ENCODE measurements around the gene C17orf78. TPM values are rescaled to one million over a fixed set of nuclear protein-coding genes. Genes with fewer than 3 reads are reported as not detected.
"Not testable (repeated sequence)": the region's sequence is repeated elsewhere in the genome, so short reads cannot be mapped to it uniquely, and the experiment has no call there.

Gene C17orf78
- total RNA-seq: not detected
- under 1 TPM in 1 of 4 donors, not detected in 3; 0.09 TPM for polyA plus RNA-seq

- Histone ChIP-seq H3K27me3 (ENCODE audit: control insufficient read depth, insufficient read depth, low read length) (no peaks in the 10 kb centered on the region), H3K4me1 (ENCODE audit: control insufficient read depth, insufficient read depth, low read length, poor library complexity, severe bottlenecking) (peaks cover 5% of the 10 kb centered on the region), H3K4me3 (ENCODE audit: low read depth, low read length) (no peak within 1 kb of the TSS), H3K27ac (ENCODE audit: insufficient read depth, low read length, poor library complexity, severe bottlenecking) (no peak within 1 kb of the TSS), H3K9me3 (ENCODE audit: control insufficient read depth in 2 of 2, low read length in 2 of 2) (no peaks in the 10 kb centered on the region), H3K36me3 (ENCODE audit: control insufficient read depth, insufficient read depth, low read length) (no peaks in the 10 kb centered on the region)
- H3K27ac Mint-ChIP-seq: no peak within 1 kb of the TSS
- no peaks in the 10 kb centered on the region for H3K27me3 Mint-ChIP-seq
- peaks cover 0 to 6% (median 6%) of the 10 kb centered on the region in 4 donors for H3K4me1 Mint-ChIP-seq
- no peaks in the 10 kb centered on the region for H3K9me3 Mint-ChIP-seq
- no peak for ATAC-seq (ENCODE audit: low read depth in 2 of 2)
- DNase-seq: no peak
- no peaks in the 10 kb centered on the region for H3K36me3 Mint-ChIP-seq
- H3K4me3 Mint-ChIP-seq: no peak within 1 kb of the TSS
Measured at GRCh38 chr17:37375706-37376105, at the start of gene C17orf78. TSS of gene C17orf78 (plus strand) at chr17:37375985. CDS start at chr17:37376093, 108 bp downstream.

DNA sequence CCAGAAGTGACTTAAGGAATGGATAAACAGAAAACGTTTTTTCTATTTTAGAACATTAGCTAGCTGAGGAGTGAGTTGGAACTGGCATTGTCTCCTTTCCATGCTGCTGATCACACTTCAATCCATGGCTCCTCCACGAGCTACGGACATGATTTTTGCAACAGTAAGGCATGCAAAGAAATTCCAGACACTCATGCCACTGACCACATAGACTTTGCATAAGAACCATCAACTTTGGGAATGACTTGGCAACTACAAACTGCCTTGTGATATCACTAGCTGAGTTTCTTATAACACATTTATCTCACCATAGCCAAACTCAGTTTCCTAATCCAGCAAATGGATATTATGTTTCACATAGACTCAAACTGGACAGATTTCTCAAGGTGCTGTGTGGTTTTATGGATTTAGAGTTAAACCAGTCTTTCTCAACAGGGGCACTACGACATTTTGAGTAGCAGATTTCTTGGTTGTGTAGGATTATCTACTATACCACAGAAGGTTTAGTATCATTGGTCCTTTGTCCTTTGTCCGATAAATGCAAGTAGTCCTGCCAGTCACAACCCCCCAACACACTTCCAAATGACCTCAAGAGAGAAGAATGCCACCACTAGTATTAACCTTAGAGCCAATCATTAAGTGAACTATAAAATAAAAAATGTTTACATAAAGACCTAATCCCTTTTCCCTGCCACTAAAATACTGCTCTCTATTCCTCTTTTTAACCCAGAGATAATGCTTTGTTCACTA lies 48.3 kb upstream of the C17orf78 start:
- Mint-ChIP-seq H3K4me1 (peaks cover 0 to 4% (median 0%) of the 10 kb centered on the region in 4 donors), H3K27ac (peak overlapping the region in 1 of 3 donors; percentile 52), H3K4me3 (no peak overlapping the region), H3K36me3 (peaks cover 29% of the 10 kb centered on the region), H3K9me3 (no peaks in the 10 kb centered on the region), H3K27me3 (no peaks in the 10 kb centered on the region)
- no peaks in the 10 kb centered on the region for H3K9me3 ChIP-seq (ENCODE audit: control insufficient read depth in 2 of 2, low read length in 2 of 2)
- ATAC-seq (ENCODE audit: low read depth in 2 of 2) (no peak), DNase-seq (no peak)
- no peak overlapping the region for H3K4me3 ChIP-seq (ENCODE audit: low read depth, low read length)
- no peaks in the 10 kb centered on the region for H3K27me3 ChIP-seq (ENCODE audit: control insufficient read depth, insufficient read depth, low read length)
- no peak overlapping the region for H3K27ac ChIP-seq (ENCODE audit: insufficient read depth, low read length, poor library complexity, severe bottlenecking)
- no peaks in the 10 kb centered on the region for H3K4me1 ChIP-seq (ENCODE audit: control insufficient read depth, insufficient read depth, low read length, poor library complexity, severe bottlenecking)
- peaks cover 13% of the 10 kb centered on the region for H3K36me3 ChIP-seq (ENCODE audit: control insufficient read depth, insufficient read depth, low read length)

- H3K27ac Mint-ChIP-seq: no peak overlapping the region
- Histone ChIP-seq H3K9me3 (ENCODE audit: control insufficient read depth in 2 of 2, low read length in 2 of 2) (no peaks in the 10 kb centered on the region), H3K27me3 (ENCODE audit: control insufficient read depth, insufficient read depth, low read length) (no peaks in the 10 kb centered on the region), H3K27ac (ENCODE audit: insufficient read depth, low read length, poor library complexity, severe bottlenecking) (no peak overlapping the region), H3K4me3 (ENCODE audit: low read depth, low read length) (no peak overlapping the region), H3K4me1 (ENCODE audit: control insufficient read depth, insufficient read depth, low read length, poor library complexity, severe bottlenecking) (no peaks in the 10 kb centered on the region), H3K36me3 (ENCODE audit: control insufficient read depth, insufficient read depth, low read length) (peaks cover 2% of the 10 kb centered on the region)
- no peaks in the 10 kb centered on the region for H3K27me3 Mint-ChIP-seq
- H3K36me3 Mint-ChIP-seq: peaks cover 17% of the 10 kb centered on the region
- H3K4me1 Mint-ChIP-seq: peaks cover 0 to 6% (median 3%) of the 10 kb centered on the region in 4 donors
- no peaks in the 10 kb centered on the region for H3K9me3 Mint-ChIP-seq
- H3K4me3 Mint-ChIP-seq: no peak overlapping the region
- ATAC-seq (ENCODE audit: low read depth in 2 of 2) (no peak), DNase-seq (no peak)
Measured at GRCh38 chr17:37338847-37339246, 36.9 kb upstream of the C17orf78 start.

- no peaks in the 10 kb centered on the region for H3K9me3 ChIP-seq (ENCODE audit: control insufficient read depth in 2 of 2, low read length in 2 of 2)
- DNase-seq (no peak), ATAC-seq (ENCODE audit: low read depth in 2 of 2) (no peak)
- Mint-ChIP-seq H3K9me3 (no peaks in the 10 kb centered on the region), H3K27me3 (no peaks in the 10 kb centered on the region), H3K4me1 (peaks cover 0 to 6% (median 3%) of the 10 kb centered on the region in 4 donors), H3K27ac (no peak overlapping the region), H3K4me3 (no peak overlapping the region), H3K36me3 (peaks cover 14% of the 10 kb centered on the region)
- H3K27me3 ChIP-seq (ENCODE audit: control insufficient read depth, insufficient read depth, low read length): no peaks in the 10 kb centered on the region
- no peaks in the 10 kb centered on the region for H3K4me1 ChIP-seq (ENCODE audit: control insufficient read depth, insufficient read depth, low read length, poor library complexity, severe bottlenecking)
- no peak overlapping the region for H3K27ac ChIP-seq (ENCODE audit: insufficient read depth, low read length, poor library complexity, severe bottlenecking)
- H3K4me3 ChIP-seq (ENCODE audit: low read depth, low read length): no peak overlapping the region
- peaks cover 2% of the 10 kb centered on the region for H3K36me3 ChIP-seq (ENCODE audit: control insufficient read depth, insufficient read depth, low read length)
Measured at GRCh38 chr17:37339321-37339720, 36.5 kb upstream of the C17orf78 start.

- no peak overlapping the region for H3K27ac Mint-ChIP-seq
- ATAC-seq (ENCODE audit: low read depth in 2 of 2) (no peak), DNase-seq (no peak)
- H3K4me1 Mint-ChIP-seq: peaks cover 2 to 13% (median 6%) of the 10 kb centered on the region in 4 donors
- Histone ChIP-seq H3K27me3 (ENCODE audit: control insufficient read depth, insufficient read depth, low read length) (no peaks in the 10 kb centered on the region), H3K9me3 (ENCODE audit: control insufficient read depth in 2 of 2, low read length in 2 of 2) (no peaks in the 10 kb centered on the region), H3K4me1 (ENCODE audit: control insufficient read depth, insufficient read depth, low read length, poor library complexity, severe bottlenecking) (no peaks in the 10 kb centered on the region), H3K36me3 (ENCODE audit: control insufficient read depth, insufficient read depth, low read length) (peaks cover 2% of the 10 kb centered on the region), H3K4me3 (ENCODE audit: low read depth, low read length) (no peak overlapping the region), H3K27ac (ENCODE audit: insufficient read depth, low read length, poor library complexity, severe bottlenecking) (no peak overlapping the region)
- H3K27me3 Mint-ChIP-seq: no peaks in the 10 kb centered on the region
- H3K9me3 Mint-ChIP-seq: no peaks in the 10 kb centered on the region
- no peak overlapping the region for H3K4me3 Mint-ChIP-seq
- peaks cover 24% of the 10 kb centered on the region for H3K36me3 Mint-ChIP-seq
Measured at GRCh38 chr17:37340804-37341203, 35.0 kb upstream of the C17orf78 start.

GRCh38 chr17:37342589-37342988 lies 33.2 kb upstream of the C17orf78 start:
- Histone ChIP-seq H3K9me3 (ENCODE audit: control insufficient read depth in 2 of 2, low read length in 2 of 2) (no peaks in the 10 kb centered on the region), H3K27me3 (ENCODE audit: control insufficient read depth, insufficient read depth, low read length) (no peaks in the 10 kb centered on the region), H3K27ac (ENCODE audit: insufficient read depth, low read length, poor library complexity, severe bottlenecking) (no peak overlapping the region), H3K4me3 (ENCODE audit: low read depth, low read length) (no peak overlapping the region), H3K36me3 (ENCODE audit: control insufficient read depth, insufficient read depth, low read length) (no peaks in the 10 kb centered on the region), H3K4me1 (ENCODE audit: control insufficient read depth, insufficient read depth, low read length, poor library complexity, severe bottlenecking) (no peaks in the 10 kb centered on the region)
- Mint-ChIP-seq H3K27ac (no peak overlapping the region), H3K36me3 (peaks cover 29% of the 10 kb centered on the region), H3K27me3 (no peaks in the 10 kb centered on the region), H3K4me3 (no peak overlapping the region), H3K4me1 (peaks cover 2 to 16% (median 6%) of the 10 kb centered on the region in 4 donors), H3K9me3 (no peaks in the 10 kb centered on the region)
- ATAC-seq (ENCODE audit: low read depth in 2 of 2) (no peak), DNase-seq (no peak)

- no peak overlapping the region for H3K4me3 Mint-ChIP-seq
- peak in 1 of 3 donors; percentile 33 for DNase-seq
- Histone ChIP-seq H3K4me3 (ENCODE audit: low read depth, low read length) (no peak overlapping the region), H3K9me3 (ENCODE audit: control insufficient read depth in 2 of 2, low read length in 2 of 2) (no peaks in the 10 kb centered on the region), H3K4me1 (ENCODE audit: control insufficient read depth, insufficient read depth, low read length, poor library complexity, severe bottlenecking) (no peaks in the 10 kb centered on the region), H3K27ac (ENCODE audit: insufficient read depth, low read length, poor library complexity, severe bottlenecking) (no peak overlapping the region), H3K27me3 (ENCODE audit: control insufficient read depth, insufficient read depth, low read length) (no peaks in the 10 kb centered on the region), H3K36me3 (ENCODE audit: control insufficient read depth, insufficient read depth, low read length) (no peaks in the 10 kb centered on the region)
- ATAC-seq (ENCODE audit: low read depth in 2 of 2): no peak
- H3K4me1 Mint-ChIP-seq: peaks cover 2 to 13% (median 7%) of the 10 kb centered on the region in 4 donors
- no peaks in the 10 kb centered on the region for H3K27me3 Mint-ChIP-seq
- H3K36me3 Mint-ChIP-seq: peaks cover 20% of the 10 kb centered on the region
- no peaks in the 10 kb centered on the region for H3K9me3 Mint-ChIP-seq
- H3K27ac Mint-ChIP-seq: no peak overlapping the region
Measured at GRCh38 chr17:37344519-37344918, 31.3 kb upstream of the C17orf78 start.

- not testable (repeated sequence) for DNase-seq; ATAC-seq (ENCODE audit: low read depth in 2 of 2); H3K4me3 ChIP-seq (ENCODE audit: low read depth, low read length); H3K9me3 Mint-ChIP-seq; H3K27me3 ChIP-seq (ENCODE audit: control insufficient read depth, insufficient read depth, low read length); H3K27ac ChIP-seq (ENCODE audit: insufficient read depth, low read length, poor library complexity, severe bottlenecking); H3K9me3 ChIP-seq (ENCODE audit: control insufficient read depth in 2 of 2, low read length in 2 of 2); H3K36me3 ChIP-seq (ENCODE audit: control insufficient read depth, insufficient read depth, low read length); H3K27me3 Mint-ChIP-seq; H3K4me3 Mint-ChIP-seq; H3K4me1 ChIP-seq (ENCODE audit: control insufficient read depth, insufficient read depth, low read length, poor library complexity, severe bottlenecking)
- peaks cover 2 to 10% (median 7%) of the 10 kb centered on the region in 4 donors for H3K4me1 Mint-ChIP-seq
- peak overlapping the region in 1 of 3 donors; percentile 14 for H3K27ac Mint-ChIP-seq
- peaks cover 18% of the 10 kb centered on the region for H3K36me3 Mint-ChIP-seq
Measured at GRCh38 chr17:37346863-37347402, 28.9 kb upstream of the C17orf78 start.

Data from CD4-positive, CD25-positive, alpha-beta regulatory T cell (primary cell).